Urinary bladder (tissue), 4 donors: ENCODE measurements around the gene MYH7B. TPM values are rescaled to one million over a fixed set of nuclear protein-coding genes. Genes with fewer than 3 reads are reported as not detected.

Experiments used
- DNase-seq: peaks from one replicate; pipeline ENCODE4 v3.0.0-alpha.2; 2015; ENCODE audit errors: extremely low spot score
- H3K27ac ChIP-seq: one replicate; pipeline ENCODE4 v1.5.1; 2013; ENCODE audit warnings: low read depth, mild to moderate bottlenecking, moderate library complexity
- H3K36me3 ChIP-seq: one replicate; pipeline ENCODE4 v1.6.1; 2013; ENCODE audit warnings: mild to moderate bottlenecking, moderate library complexity; ENCODE audit not compliant: insufficient read depth
- H3K4me1 ChIP-seq: one replicate; pipeline ENCODE4 v1.6.1; 2013; ENCODE audit warnings: mild to moderate bottlenecking, moderate library complexity; ENCODE audit not compliant: insufficient read depth
- H3K4me3 ChIP-seq: one replicate; pipeline ENCODE4 v1.5.1; 2013; ENCODE audit warnings: low read depth, low read length
- WGBS: extraction: QIAGEN DNeasy Blood & Tissue Kit; methylation state at CpG from one replicate; pipeline ENCODE4 v1.1.7; 2013; 5-methylcytosine and 5-hydroxymethylcytosine counted together
- polyA plus RNA-seq: library from polyadenylated mRNA; stranded (reverse); fragments of 200-250 nt; gene quantifications from one replicate; pipeline ENCODE4 v1.2.3, GENCODE V29; 2013
- total RNA-seq: library from RNA; depleted of rRNA; stranded (reverse); fragments of >200 nt; gene quantifications from one replicate; pipeline ENCODE4 v1.2.3, GENCODE V29; 2014
- donor health status: healthy with polysubstance abuse.
- donor health status: healthy.

Gene MYH7B
- total RNA-seq (4.3 TPM), polyA plus RNA-seq (0.81 TPM)

DNA sequence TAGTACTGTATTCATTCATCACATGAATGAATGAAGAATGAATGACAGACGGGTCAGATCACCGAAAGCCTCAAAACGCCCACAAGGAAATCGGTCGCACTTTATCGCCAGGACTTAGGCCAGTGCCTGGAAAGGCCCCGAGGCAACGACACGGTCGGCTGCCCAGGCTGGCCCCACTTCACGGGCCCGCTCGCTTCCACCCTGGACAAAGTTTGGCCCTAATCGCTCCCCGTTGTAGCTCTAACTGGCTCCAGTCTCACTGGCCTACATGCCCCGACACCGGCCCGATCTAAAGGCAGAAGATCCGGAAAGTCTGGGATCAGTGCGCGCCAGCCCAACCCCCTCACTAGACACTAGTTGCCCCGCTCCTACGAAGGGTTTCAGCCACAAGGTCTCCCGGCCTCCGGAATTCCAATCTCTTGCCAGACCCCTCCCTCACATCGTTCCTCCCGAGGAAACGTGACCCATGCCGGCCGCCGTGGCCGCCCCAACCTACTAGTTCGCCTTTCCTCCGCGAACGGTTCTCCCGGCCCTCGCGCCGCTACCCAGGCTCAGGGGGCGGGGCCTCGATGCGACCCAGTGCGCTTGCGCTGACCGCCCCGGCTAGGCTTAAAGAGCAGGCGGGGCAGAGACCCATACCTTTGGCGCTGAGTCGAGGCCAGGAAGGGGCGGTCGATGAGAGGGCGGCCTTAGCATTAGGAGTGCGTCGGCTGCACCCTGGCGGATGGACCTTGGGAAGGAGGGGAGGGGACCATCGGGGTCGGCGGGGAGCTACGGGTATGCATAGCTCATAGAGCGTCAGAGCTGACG lies at the start of gene MYH7B, which contains the start of gene GSS:
MYH7B (plus strand) TSS at position 638 of the 810 bp plus-strand sequence. CDS start 22,138 bp downstream, outside the sequence.
GSS (minus strand) TSS at position 576 of the 810 bp plus-strand sequence. CDS start 3,954 bp downstream, outside the sequence.
- Histone ChIP-seq H3K4me1 (no peaks in the 10 kb centered on the region), H3K4me3 (peak within 1 kb of the TSS; percentile 55), H3K27ac (peak within 1 kb of the TSS; percentile 72), H3K36me3 (no peaks in the 10 kb centered on the region)
- under 1% methylated on average over 62 of the region's 62 CpGs for WGBS
- DNase-seq, result peak; percentile 89

DNA sequence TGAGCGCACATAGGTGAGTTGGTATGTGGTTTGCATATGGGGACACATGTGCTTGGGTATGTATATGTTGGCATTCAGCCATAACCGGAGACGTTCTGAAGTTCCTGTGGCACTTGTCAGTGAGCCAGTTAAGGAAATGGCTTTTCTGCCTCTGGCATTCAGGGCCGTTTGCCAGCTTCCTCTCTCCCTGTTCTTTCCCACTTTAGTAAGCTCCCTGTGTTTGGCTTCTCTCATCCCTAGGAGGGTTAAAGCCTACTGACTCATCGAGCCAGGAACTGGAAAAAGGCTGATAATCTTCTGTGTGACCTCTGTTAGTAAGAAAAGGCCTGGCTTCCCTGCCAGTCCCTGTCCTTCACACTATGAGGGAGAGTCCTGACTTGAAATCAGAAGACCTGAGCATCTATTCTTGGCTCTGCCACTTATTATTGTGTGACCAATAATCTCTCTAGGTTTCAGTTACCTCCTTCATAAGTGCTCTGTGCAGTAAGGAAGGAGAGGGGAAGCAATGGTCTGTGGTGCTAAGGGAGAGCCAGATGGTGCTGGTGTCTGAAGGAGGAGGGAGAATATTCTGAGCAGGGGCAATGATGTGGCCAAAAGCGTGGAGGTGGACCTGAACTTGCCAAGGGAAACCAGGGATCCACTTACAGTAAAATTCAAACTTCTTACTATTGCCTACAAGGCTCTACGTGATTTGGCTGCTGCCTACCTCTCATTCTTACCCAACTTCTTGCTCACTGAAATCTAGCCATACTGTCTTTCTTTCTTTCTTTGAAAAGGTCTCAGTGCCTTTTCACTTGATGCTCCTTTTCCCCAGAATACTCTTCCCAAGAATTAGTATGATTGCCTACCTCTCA lies 47.8 kb upstream of the MYH7B start:
- no peaks in the 10 kb centered on the region for H3K36me3 ChIP-seq
- no peaks in the 10 kb centered on the region for H3K4me1 ChIP-seq
- 33% methylated on average over 7 of the region's 7 CpGs for WGBS
- no peak overlapping the region for H3K4me3 ChIP-seq
- peak overlapping the region; percentile 43 for H3K27ac ChIP-seq
- peak; percentile 8 for DNase-seq

GRCh38 chr20:34915131-34915530 lies 40.5 kb upstream of the MYH7B start:
- WGBS, result 96% methylated on average over 4 of the region's 4 CpGs
- Histone ChIP-seq H3K27ac (no peak overlapping the region), H3K4me3 (no peak overlapping the region), H3K4me1 (no peaks in the 10 kb centered on the region), H3K36me3 (no peaks in the 10 kb centered on the region)
- DNase-seq, result no peak

DNA sequence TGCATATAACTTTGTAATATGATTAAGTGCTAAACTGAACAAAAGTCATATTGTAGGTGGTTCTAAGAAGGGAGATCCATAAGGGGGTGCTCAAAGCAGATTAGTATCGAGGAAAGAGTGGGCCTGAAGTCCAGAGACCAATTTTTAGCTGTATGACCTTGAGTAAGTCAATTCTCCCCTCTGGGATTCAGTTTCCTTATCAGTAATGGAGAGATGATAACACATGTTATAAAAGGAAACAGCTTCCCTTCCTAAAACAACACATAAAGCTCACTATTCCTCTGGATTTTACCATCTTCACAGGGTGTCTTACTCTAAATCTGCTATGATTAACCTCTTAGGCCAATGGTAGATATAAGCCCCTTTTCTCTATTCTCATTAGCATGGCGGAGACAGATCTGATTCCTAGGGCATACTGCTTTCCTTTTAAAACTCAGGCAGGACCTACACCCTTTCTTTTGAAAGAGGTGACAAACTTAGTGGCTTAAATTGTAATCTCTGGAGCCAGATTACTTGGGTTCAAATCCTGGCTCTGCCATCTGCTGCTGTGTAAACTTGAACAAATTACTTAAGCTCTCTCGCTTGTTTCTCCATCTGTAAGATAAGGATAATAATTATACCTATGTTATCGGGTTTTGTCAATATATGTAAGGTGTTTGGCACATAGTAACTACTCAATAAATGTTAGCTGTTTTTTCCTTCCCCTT lies 39.8 kb upstream of the MYH7B start:
- no peak for DNase-seq
- H3K4me1 ChIP-seq, result no peaks in the 10 kb centered on the region
- WGBS, result 89% methylated on average over 4 of the region's 4 CpGs
- no peak overlapping the region for H3K4me3 ChIP-seq
- no peaks in the 10 kb centered on the region for H3K36me3 ChIP-seq
- no peak overlapping the region for H3K27ac ChIP-seq

DNA sequence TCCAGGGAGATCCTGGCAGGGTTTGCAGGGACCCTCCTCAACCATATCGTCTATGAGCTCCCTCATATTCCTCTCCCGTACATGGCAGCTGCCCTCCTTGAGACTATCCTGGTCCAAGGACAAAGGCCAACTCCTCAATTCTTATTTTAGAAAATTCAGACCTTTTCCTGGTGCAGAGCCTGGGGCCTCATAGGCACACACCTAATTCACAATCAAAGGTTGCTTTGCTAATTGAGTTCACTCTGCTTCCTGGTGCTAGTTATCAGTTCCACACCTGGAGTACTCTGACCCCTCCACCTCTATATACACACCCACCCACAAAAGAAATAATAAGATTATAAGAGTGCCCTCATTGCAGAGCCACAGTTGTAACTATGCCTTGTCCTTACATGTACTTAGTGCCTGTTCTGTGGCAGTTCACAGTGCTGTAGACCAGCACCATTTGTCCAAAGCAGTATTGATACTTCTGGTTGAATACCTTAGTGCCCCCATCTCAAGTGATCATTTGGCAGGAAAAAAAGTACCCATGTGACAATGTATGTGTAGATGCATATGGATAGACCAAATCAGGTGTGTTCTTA lies 38.8 kb upstream of the MYH7B start:
- H3K4me3 ChIP-seq, result no peak overlapping the region
- no peaks in the 10 kb centered on the region for H3K4me1 ChIP-seq
- no peaks in the 10 kb centered on the region for H3K36me3 ChIP-seq
- no peak for DNase-seq
- WGBS, result 72% methylated on average over 2 of the region's 2 CpGs
- no peak overlapping the region for H3K27ac ChIP-seq

DNA sequence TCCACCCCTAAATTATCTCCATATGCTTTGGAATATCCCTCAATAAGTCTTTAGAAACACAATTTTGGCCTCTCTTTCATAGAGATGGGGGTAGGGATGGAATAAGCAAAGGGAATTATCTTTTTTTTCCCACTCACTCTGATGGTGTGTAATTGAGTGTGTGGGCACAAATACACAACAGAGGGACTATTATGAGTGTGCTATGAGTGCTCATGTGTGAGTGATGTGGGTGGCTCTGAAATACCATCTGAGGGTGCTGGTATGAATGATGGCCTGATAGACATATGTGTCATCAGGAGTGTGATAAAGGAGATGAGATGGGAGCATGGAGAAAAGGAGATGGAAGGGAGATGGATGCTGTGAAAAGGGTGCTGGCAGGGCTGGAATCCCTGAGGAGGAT lies 35.6 kb upstream of the MYH7B start:
- Histone ChIP-seq H3K36me3 (no peaks in the 10 kb centered on the region), H3K4me3 (no peak overlapping the region), H3K27ac (no peak overlapping the region), H3K4me1 (no peaks in the 10 kb centered on the region)
- DNase-seq, result no peak

DNA sequence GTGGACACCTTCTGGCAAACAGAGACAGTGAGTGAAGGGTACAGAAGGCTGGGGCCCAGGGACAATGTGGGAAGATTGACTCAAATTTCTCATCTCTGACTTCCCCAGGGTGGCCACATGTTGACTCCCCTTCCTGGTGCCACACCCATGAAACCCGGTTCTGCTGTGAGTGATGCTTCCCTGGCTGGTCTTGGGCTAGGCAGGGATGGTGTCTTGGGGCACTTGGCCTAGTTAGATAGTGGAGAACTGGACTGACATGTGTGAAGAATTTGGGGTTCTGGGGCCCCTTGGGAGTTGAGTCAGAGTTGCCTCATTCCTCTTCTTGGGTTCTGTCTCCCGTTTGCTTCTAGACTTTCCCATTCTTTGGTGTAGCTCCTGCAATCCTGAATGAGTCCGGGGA lies 34.2 kb upstream of the MYH7B start:
- Histone ChIP-seq H3K27ac (no peak overlapping the region), H3K36me3 (no peaks in the 10 kb centered on the region), H3K4me3 (no peak overlapping the region), H3K4me1 (no peaks in the 10 kb centered on the region)
- WGBS, result 87% methylated on average over 3 of the region's 3 CpGs
- DNase-seq, result no peak

GRCh38 chr20:34922654-34923381 lies 32.9 kb upstream of the MYH7B start:
- 84% methylated on average over 5 of the region's 5 CpGs for WGBS
- Histone ChIP-seq H3K4me1 (no peaks in the 10 kb centered on the region), H3K36me3 (no peaks in the 10 kb centered on the region), H3K4me3 (no peak overlapping the region), H3K27ac (no peak overlapping the region)
- no peak for DNase-seq

DNA sequence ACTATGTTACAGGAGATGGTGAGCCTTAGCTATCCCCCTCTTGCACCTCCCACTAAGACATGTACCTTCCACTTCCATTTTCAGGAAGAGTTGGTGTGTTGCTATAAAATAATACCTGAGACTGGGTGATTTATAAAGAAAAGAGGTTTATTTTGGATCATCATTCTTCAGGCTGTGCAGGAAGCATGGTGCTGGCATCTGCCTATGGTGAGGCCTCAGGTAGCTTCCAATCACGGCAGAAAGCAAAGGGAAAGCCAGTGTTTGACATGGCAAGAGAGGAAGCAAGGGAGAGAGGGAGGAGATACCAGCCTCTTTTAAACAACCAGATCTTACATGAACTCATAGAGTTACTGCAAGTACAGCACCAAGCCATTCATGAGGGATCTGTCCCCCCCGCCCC lies 32.3 kb upstream of the MYH7B start:
- Histone ChIP-seq H3K36me3 (no peaks in the 10 kb centered on the region), H3K4me1 (no peaks in the 10 kb centered on the region), H3K27ac (no peak overlapping the region), H3K4me3 (no peak overlapping the region)
- DNase-seq, result no peak
- 99% methylated on average over 2 of the region's 2 CpGs for WGBS

DNA sequence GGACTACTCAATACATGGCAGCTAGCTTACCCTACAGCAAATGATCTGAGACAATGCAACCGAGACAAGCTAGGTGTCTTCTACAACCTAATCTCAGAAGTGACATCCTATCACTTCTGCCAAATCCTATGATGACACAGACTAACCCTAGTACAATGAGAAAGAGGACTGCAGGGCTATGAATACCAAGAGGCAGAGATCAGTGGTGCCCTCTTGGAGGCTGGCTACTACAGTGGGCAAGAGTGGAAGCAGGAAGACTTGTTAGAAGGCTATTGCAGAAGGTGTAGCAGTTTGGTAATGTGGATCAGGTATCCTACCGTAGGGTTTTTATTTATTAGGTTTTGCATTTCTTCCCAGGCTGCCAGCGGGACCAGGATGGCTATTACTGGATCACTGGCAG lies 30.3 kb upstream of the MYH7B start:
- Histone ChIP-seq H3K4me3 (no peak overlapping the region), H3K36me3 (no peaks in the 10 kb centered on the region), H3K27ac (no peak overlapping the region), H3K4me1 (no peaks in the 10 kb centered on the region)
- DNase-seq, result no peak
- 94% methylated on average over 3 of the region's 3 CpGs for WGBS

- no peaks in the 10 kb centered on the region for H3K36me3 ChIP-seq
- H3K4me3 ChIP-seq, result no peak overlapping the region
- 76% methylated on average over 1 of the region's 1 CpG for WGBS
- no peak overlapping the region for H3K27ac ChIP-seq
- no peaks in the 10 kb centered on the region for H3K4me1 ChIP-seq
- no peak for DNase-seq
Observed at GRCh38 chr20:34925981-34926380, 29.7 kb upstream of the MYH7B start.

- Histone ChIP-seq H3K4me3 (no peak overlapping the region), H3K4me1 (no peaks in the 10 kb centered on the region), H3K27ac (no peak overlapping the region), H3K36me3 (no peaks in the 10 kb centered on the region)
- WGBS, result 96% methylated on average over 1 of the region's 1 CpG
- no peak for DNase-seq
Observed at GRCh38 chr20:34926581-34926980, 29.1 kb upstream of the MYH7B start.

DNA sequence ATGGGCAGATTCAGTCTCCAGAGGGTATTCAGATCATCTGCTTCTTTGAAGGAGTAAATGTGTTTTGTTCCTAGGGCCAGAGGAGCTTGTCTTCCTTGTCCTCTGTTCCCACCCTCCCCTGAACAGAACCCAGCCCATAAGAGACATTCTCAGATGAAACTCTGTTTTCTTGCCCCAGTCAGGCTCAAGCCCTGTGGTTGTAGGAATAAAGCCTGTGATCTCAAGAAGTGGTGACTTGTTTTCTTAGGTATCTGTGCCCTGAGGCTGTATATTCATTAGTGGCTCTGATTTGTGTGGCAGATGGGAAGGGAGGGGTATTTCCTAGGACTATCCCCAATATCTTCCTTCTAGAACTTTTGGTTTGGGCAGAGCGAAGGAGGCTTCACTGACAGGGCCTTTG lies 27.9 kb upstream of the MYH7B start:
- WGBS, result 95% methylated on average over 1 of the region's 1 CpG
- no peak for DNase-seq
- Histone ChIP-seq H3K27ac (no peak overlapping the region), H3K4me1 (no peaks in the 10 kb centered on the region), H3K4me3 (no peak overlapping the region), H3K36me3 (no peaks in the 10 kb centered on the region)
